Retinal pigment epithelial cell (primary cell): Measurements from ENCODE around the gene MEGF6.

ENCODE experiments used
- DNase-seq: peaks from one replicate; pipeline ENCODE4 v3.0.0-alpha.2; 2010; ENCODE audit warnings: low read depth
- H3K4me3 ChIP-seq: 2 replicates; pipeline ENCODE4 v1.5.1; 2011; ENCODE audit warnings: mild to moderate bottlenecking, low read length, control low read depth, moderate library complexity
- CTCF ChIP-seq: conservative IDR thresholded peaks from 2 replicates; pipeline ENCODE4 v1.5.1; 2011; ENCODE audit warnings: low read depth, low read length, control low read depth, inconsistent platforms

The MEGF6 gene

GRCh38 chr1:3656450-3657095 is 45.3 kb upstream of the MEGF6 start:
- DNase-seq = no peak
- TF ChIP-seq CTCF = no peak
- no peak overlapping the region for H3K4me3 ChIP-seq

- no peak overlapping the region for H3K4me3 ChIP-seq
- DNase-seq = no peak
- no peak for TF ChIP-seq CTCF
Measured at GRCh38 chr1:3654549-3655281, 43.4 kb upstream of the MEGF6 start.

- H3K4me3 ChIP-seq = no peak overlapping the region
- TF ChIP-seq CTCF = no peak
Measured at GRCh38 chr1:3653286-3653618, 41.9 kb upstream of the MEGF6 start.

GRCh38 chr1:3652548-3653285 is 41.4 kb upstream of the MEGF6 start:
- H3K4me3 ChIP-seq = no peak overlapping the region
- no peak for DNase-seq
- TF ChIP-seq CTCF = no peak

More at GRCh38 chr1:3653286-3653618, 41.9 kb upstream of the MEGF6 start:
- DNase-seq = no peak

- DNase-seq = no peak
- TF ChIP-seq CTCF = no peak
- no peak within 1 kb of the TSS for H3K4me3 ChIP-seq
Measured at GRCh38 chr1:3651930-3652547, 40.7 kb upstream of the MEGF6 start, which contains the start of gene TP73. Gene TP73, plus strand, starts transcription at chr1:3652516. Its CDS starts 29,850 bp downstream, at chr1:3682366.

GRCh38 chr1:3651026-3651929 is 40.0 kb upstream of the MEGF6 start:
- DNase-seq = no peak
- H3K4me3 ChIP-seq = no peak overlapping the region
- no peak for TF ChIP-seq CTCF
